HG03135 (cell line): Measurements from ENCODE around the gene CHI3L1.
"Not testable (repeated sequence)": the region's sequence is repeated elsewhere in the genome, so short reads cannot be mapped to it uniquely, and the experiment has no call there.

ENCODE experiments used
- ATAC-seq: cut with Tn5 transposase; IDR thresholded peaks from one replicate; pipeline ENCODE4 v1.9.1; 2021; ENCODE audit warnings: mild to moderate bottlenecking, moderate library complexity; ENCODE audit not compliant: unreplicated experiment

The CHI3L1 gene

GRCh38 chr1:203186446-203187303 is at the start of gene CHI3L1:
Gene CHI3L1, minus strand, starts transcription at chr1:203186704. Its CDS starts 81 bp downstream, at chr1:203186623.
- ATAC-seq, result no peak

- not testable (repeated sequence) for ATAC-seq
Observed at GRCh38 chr1:203234901-203235300, 48.4 kb upstream of the CHI3L1 start.

GRCh38 chr1:203229471-203230135 is 43.1 kb upstream of the CHI3L1 start, which contains the start of gene CHIT1:
Gene CHIT1, minus strand, starts transcription at chr1:203229673. Its CDS starts 37 bp downstream, at chr1:203229636.
- no peak for ATAC-seq

GRCh38 chr1:203228670-203229069 is 42.2 kb upstream of the CHI3L1 start:
- ATAC-seq, result no peak

GRCh38 chr1:203227371-203228083 is 41.0 kb upstream of the CHI3L1 start:
- ATAC-seq, result no peak

GRCh38 chr1:203225071-203225470 is 38.6 kb upstream of the CHI3L1 start:
- no peak for ATAC-seq

- ATAC-seq, result no peak
Observed at GRCh38 chr1:203223012-203223775, 36.7 kb upstream of the CHI3L1 start.

GRCh38 chr1:203219934-203220333 is 33.4 kb upstream of the CHI3L1 start:
- ATAC-seq, result no peak

GRCh38 chr1:203219171-203219570 is 32.7 kb upstream of the CHI3L1 start:
- no peak for ATAC-seq

GRCh38 chr1:203217668-203218067 is 31.2 kb upstream of the CHI3L1 start:
- ATAC-seq, result no peak

- no peak for ATAC-seq
Observed at GRCh38 chr1:203217139-203217655, 30.7 kb upstream of the CHI3L1 start.

GRCh38 chr1:203216274-203217138 is 30.0 kb upstream of the CHI3L1 start:
- ATAC-seq, result no peak

- no peak for ATAC-seq
Observed at GRCh38 chr1:203215573-203215972, 29.1 kb upstream of the CHI3L1 start.

- ATAC-seq, result no peak
Observed at GRCh38 chr1:203214871-203215270, 28.4 kb upstream of the CHI3L1 start.

- ATAC-seq, result no peak
Observed at GRCh38 chr1:203213126-203213525, 26.6 kb upstream of the CHI3L1 start.

- ATAC-seq, result no peak
Observed at GRCh38 chr1:203211812-203212211, 25.3 kb upstream of the CHI3L1 start.

- no peak for ATAC-seq
Observed at GRCh38 chr1:203210988-203211387, 24.5 kb upstream of the CHI3L1 start.

GRCh38 chr1:203210350-203210749 is 23.8 kb upstream of the CHI3L1 start:
- no peak for ATAC-seq

GRCh38 chr1:203208181-203208580 is 21.7 kb upstream of the CHI3L1 start:
- no peak for ATAC-seq
